ENCODE results near the gene RBBP8NL. TPM values are rescaled to one million over a fixed set of nuclear protein-coding genes. Genes with fewer than 3 reads are reported as not detected.

Gene RBBP8NL
- total RNA-seq, 1 experiment from 2014 or later = 0.28 TPM

DNA sequence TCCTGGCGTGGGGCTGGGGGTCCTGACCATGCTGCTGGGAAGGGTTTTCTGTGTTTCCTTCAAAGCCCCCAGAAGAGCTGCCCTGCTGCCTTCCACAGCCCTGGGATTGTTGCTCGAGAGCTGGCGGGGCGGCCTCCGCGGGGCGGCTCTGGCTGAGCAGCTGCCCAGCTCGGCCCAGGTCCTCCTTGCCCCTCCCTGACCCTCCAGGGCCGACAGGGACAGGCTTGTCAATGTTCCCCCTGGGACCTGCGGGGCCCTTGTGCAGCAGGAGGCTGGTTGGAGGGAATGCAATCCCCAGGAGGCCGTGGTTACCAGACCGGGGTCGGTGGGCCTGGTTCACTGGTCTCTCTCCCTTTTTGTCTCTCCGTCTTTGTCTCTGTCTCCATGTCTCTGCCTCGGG is 28.6 kb upstream of the RBBP8NL start:
- Histone ChIP-seq H3K79me2 (ENCODE audit: insufficient read depth, low read length) (no peaks in the 10 kb centered on the region), H3K23ac (ENCODE audit: insufficient read length, low read depth, low read length) (no peak overlapping the region), H2BK120ac (ENCODE audit: low read depth, low read length, poor library complexity, severe bottlenecking) (no peak overlapping the region), H4K20me1 (ENCODE audit: control insufficient read depth, insufficient read depth, insufficient read length) (no peaks in the 10 kb centered on the region), H4K8ac (replicated peaks; ENCODE audit: insufficient read length, low read depth, low read length) (no peak overlapping the region), H3K9me3 (ENCODE audit: control insufficient read depth, low read depth, low read length) (no peaks in the 10 kb centered on the region), H3K9ac (ENCODE audit: extremely low read depth, insufficient read length, low read length) (no peak overlapping the region), H2BK5ac (ENCODE audit: insufficient read length, low read length) (no peak overlapping the region), H2BK15ac (ENCODE audit: low read depth, low read length) (no peak overlapping the region), H3K27me3 (ENCODE audit: insufficient read depth, low read length) (no peaks in the 10 kb centered on the region), H3K4ac (ENCODE audit: low read depth, low read length) (no peak overlapping the region), H2AK5ac (ENCODE audit: insufficient read length, low read length) (no peak overlapping the region), H3K4me2 (ENCODE audit: insufficient read depth, insufficient read length, low read length) (no peak overlapping the region), H3K79me1 (ENCODE audit: insufficient read depth, low read depth, low read length, poor library complexity, severe bottlenecking) (no peaks in the 10 kb centered on the region), H3K56ac (ENCODE audit: insufficient read length, low read depth, low read length) (no peak overlapping the region), H2BK12ac (ENCODE audit: insufficient read length, low read depth, low read length) (no peak overlapping the region), H2BK20ac (ENCODE audit: low read depth, low read length, poor library complexity, severe bottlenecking) (no peak overlapping the region), H3T11ph (ENCODE audit: low read length) (no peak overlapping the region), H4K5ac (ENCODE audit: insufficient read length, low read depth, low read length) (no peak overlapping the region), H3K14ac (ENCODE audit: insufficient read depth, low read length) (no peak overlapping the region; the same call in 1 of the 2 replicates), H4K91ac (ENCODE audit: insufficient read length, low read depth, low read length) (no peak overlapping the region), H3K4me1 (ENCODE audit: insufficient read depth, low read length) (no peaks in the 10 kb centered on the region), H3K27ac (ENCODE audit: insufficient read length, low read depth, low read length) (no peak overlapping the region), H2AFZ (ENCODE audit: low read length) (no peak overlapping the region), H3K18ac (ENCODE audit: insufficient read length, low read depth, low read length) (no peak overlapping the region), H3K23me2 (ENCODE audit: insufficient read length, low read depth, low read length, poor library complexity, severe bottlenecking) (no peaks in the 10 kb centered on the region)
- peak overlapping the region in 1 of 3 experiments; percentile 80; a peak in 1 of 7 replicates for H3K27ac Mint-ChIP-seq
- TF ChIP-seq, protein P1, sequence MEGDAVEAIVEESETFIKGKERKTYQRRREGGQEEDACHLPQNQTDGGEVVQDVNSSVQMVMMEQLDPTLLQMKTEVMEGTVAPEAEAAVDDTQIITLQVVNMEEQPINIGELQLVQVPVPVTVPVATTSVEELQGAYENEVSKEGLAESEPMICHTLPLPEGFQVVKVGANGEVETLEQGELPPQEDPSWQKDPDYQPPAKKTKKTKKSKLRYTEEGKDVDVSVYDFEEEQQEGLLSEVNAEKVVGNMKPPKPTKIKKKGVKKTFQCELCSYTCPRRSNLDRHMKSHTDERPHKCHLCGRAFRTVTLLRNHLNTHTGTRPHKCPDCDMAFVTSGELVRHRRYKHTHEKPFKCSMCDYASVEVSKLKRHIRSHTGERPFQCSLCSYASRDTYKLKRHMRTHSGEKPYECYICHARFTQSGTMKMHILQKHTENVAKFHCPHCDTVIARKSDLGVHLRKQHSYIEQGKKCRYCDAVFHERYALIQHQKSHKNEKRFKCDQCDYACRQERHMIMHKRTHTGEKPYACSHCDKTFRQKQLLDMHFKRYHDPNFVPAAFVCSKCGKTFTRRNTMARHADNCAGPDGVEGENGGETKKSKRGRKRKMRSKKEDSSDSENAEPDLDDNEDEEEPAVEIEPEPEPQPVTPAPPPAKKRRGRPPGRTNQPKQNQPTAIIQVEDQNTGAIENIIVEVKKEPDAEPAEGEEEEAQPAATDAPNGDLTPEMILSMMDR (conservative IDR thresholded peaks at IDR 0.05) = no peak
- no peaks in the 10 kb centered on the region for H3K36me3 Mint-ChIP-seq (ENCODE audit: insufficient read depth in 1 of 3, low read depth in 3 of 3)
- no CpG with 5 or more reads among the region's 15 CpGs for WGBS (ENCODE audit: extremely low coverage, insufficient read length, low lambda C conversion rate)
- peaks cover 3 to 18% of the 10 kb centered on the region in 2 experiments; a peak in 3 of 4 replicates for H3K4me1 Mint-ChIP-seq
- no peaks in the 10 kb centered on the region for H3K9me3 Mint-ChIP-seq
- peaks cover 4% of the 10 kb centered on the region for H3K27me3 Mint-ChIP-seq (ENCODE audit: low read depth)
- DNase-seq = no peak
- no peak overlapping the region for H3K4me3 Mint-ChIP-seq

All from H9 (cell line).